Adrenal gland (tissue), 5 donors: ENCODE results near the gene IGFL2.

Experiments used
- CTCF ChIP-seq, 6 experiments: fragments of 450-650 bp in 4 of 6; fragments of 200-600 bp in 2 of 6; sonication (generic) in 1 of 6; IDR thresholded peaks; 1 replicate in 5 of 6; 2 replicates in 1 of 6; pipeline versions ENCODE4 v1.5.1 to v1.8.0; 2016 to 2021; ENCODE audit warnings: antibody characterized with exemption in 6 of 6, mild to moderate bottlenecking in 2 of 6, moderate library complexity in 1 of 6
- POLR2A ChIP-seq, 2 donors: fragments of 450-650 bp; IDR thresholded peaks; one replicate each; pipeline ENCODE4 v1.6.1; 2017; ENCODE audit warnings: antibody characterized with exemption in 2 of 2, mild to moderate bottlenecking in 2 of 2, moderate library complexity in 1 of 2
- donor health status: DM: no; HTN: no; CAD: no.

- no peak for TF ChIP-seq POLR2A (IDR thresholded peaks at IDR 0.05)
- no peak for TF ChIP-seq CTCF (IDR thresholded peaks at IDR 0.05)
These were observed 14.9 kb upstream of the IGFL2 start for GRCh38 chr19:46133101-46133627.
